Spleen (tissue), 11 donors: ENCODE data around the gene GPT2. TPM values are rescaled to one million over a fixed set of nuclear protein-coding genes. Genes with fewer than 3 reads are reported as not detected.

ENCODE experiments used
- DNase-seq: peaks from one replicate; pipeline ENCODE4 v3.0.0-alpha.2; 2020
- H3K27ac ChIP-seq, 8 donors: fragments of 200-600 bp; sonication (generic) in 7 of 8; 1 replicate in 4 of 8; 2 replicates in 4 of 8; pipeline versions ENCODE4 v1.5.0 to v1.8.0; 2016 to 2021; ENCODE audit warnings: inconsistent platforms in 4 of 8, mild to moderate bottlenecking in 4 of 8, moderate library complexity in 1 of 8
- H3K27me3 ChIP-seq, 7 donors: fragments of 200-600 bp; sonication (generic) in 6 of 7; replicated peaks in 1 of 7; 1 replicate in 4 of 7; 2 replicates in 3 of 7; pipeline versions ENCODE4 v1.5.0 to v1.8.0; 2016 to 2021; ENCODE audit warnings: inconsistent platforms in 3 of 7, mild to moderate bottlenecking in 1 of 7
- H3K36me3 ChIP-seq, 6 donors: fragments of 200-600 bp; sonication (generic) in 5 of 6; 1 replicate in 4 of 6; 2 replicates in 2 of 6; pipeline versions ENCODE4 v1.5.0 to v1.8.0; 2016 to 2021; ENCODE audit warnings: inconsistent platforms in 2 of 6
- H3K4me1 ChIP-seq, 6 donors: fragments of 200-600 bp; sonication (generic) in 5 of 6; 1 replicate in 3 of 6; 2 replicates in 3 of 6; pipeline versions ENCODE4 v1.5.0 to v1.8.0; 2016 to 2021; ENCODE audit warnings: inconsistent platforms in 3 of 6
- H3K4me3 ChIP-seq, 8 donors: fragments of 200-600 bp; sonication (generic) in 7 of 8; 1 replicate in 4 of 8; 2 replicates in 4 of 8; pipeline versions ENCODE4 v1.5.0 to v1.8.0; 2016 to 2021; ENCODE audit warnings: inconsistent platforms in 4 of 8, mild to moderate bottlenecking in 4 of 8, moderate library complexity in 2 of 8
- H3K9me3 ChIP-seq, 8 donors: fragments of 200-600 bp; sonication (generic) in 7 of 8; 1 replicate in 4 of 8; 2 replicates in 4 of 8; pipeline versions ENCODE4 v1.5.0 to v1.8.0; 2016 to 2021; ENCODE audit warnings: inconsistent platforms in 4 of 8
- POLR2A ChIP-seq, 3 donors: fragments of 450-650 bp; IDR thresholded peaks; one replicate each; pipeline ENCODE4 v1.5.1; 2017; ENCODE audit warnings: antibody characterized with exemption in 3 of 3, mild to moderate bottlenecking in 1 of 3
- POLR2AphosphoS5 ChIP-seq, 3 donors: sonication (generic); formaldehyde crosslinking; IDR thresholded peaks; one replicate each; pipeline ENCODE4 v1.5.1; 2017; ENCODE audit warnings: antibody characterized with exemption in 3 of 3
- WGBS, 5 donors: extraction: QIAGEN DNeasy Blood & Tissue Kit in 3 of 5; methylation state at CpG; one replicate each; pipeline versions ENCODE4 v1.1.5 to v1.1.7; 2013 to 2018; 5-methylcytosine and 5-hydroxymethylcytosine counted together
- intact Hi-C: fragments of 100-400 bp; cut with DNase I; formaldehyde crosslinking; loops from one replicate; pipeline ENCODE4 v1.15.0; 2023; ENCODE audit warnings: low total_unique reads
- polyA plus RNA-seq, 3 donors: library from polyadenylated mRNA; stranded (reverse); fragments of 200-250 nt; gene quantifications; one replicate each; pipeline ENCODE4 v1.2.1, GENCODE V29; 2013
- total RNA-seq, 7 donors: library from RNA; depleted of rRNA in 3 of 7; stranded (reverse); fragments of >200 nt in 3 of 7; fragmentation: NEBNext Ultra II Directional in 4 of 7; extraction: Animal tissue kit (Norgen Biotek cat#: 25700) in 4 of 7; gene quantifications; one replicate each; pipeline versions ENCODE4 v1.1.0 to v1.2.1, GENCODE V29; 2016 to 2021
- TF ChIP-seq, protein P1 (sequence below), 11 experiments: fragments of 200-600 bp in 7 of 11; fragments of 450-650 bp in 4 of 11; sonication (generic) in 4 of 11; IDR thresholded peaks in 8 of 11; conservative IDR thresholded peaks in 3 of 11; 1 replicate in 7 of 11; 2 replicates in 4 of 11; pipeline versions ENCODE4 v1.4.0 to v1.8.0; 2016 to 2021; ENCODE audit warnings: antibody characterized with exemption in 11 of 11, inconsistent platforms in 4 of 11, mild to moderate bottlenecking in 1 of 11
- donor health status: healthy with polysubstance abuse.
- donor health status: DM: no; HTN: no; CAD: no; lungs with moderate emphysema.
- donor health status: DM: no; HTN: no; CAD: no.
- donor health status: Bipolar disorder and iron deficiency.
- donor health status: healthy.
- donor health status: DM: no; HTN: no; CAD: no.
- donor health status: DM: yes; HTN: yes; CAD: no.

Gene GPT2
- total and polyA plus RNA-seq, 10 donors: 3.1 to 9.2 (median 4.9) TPM

DNA sequence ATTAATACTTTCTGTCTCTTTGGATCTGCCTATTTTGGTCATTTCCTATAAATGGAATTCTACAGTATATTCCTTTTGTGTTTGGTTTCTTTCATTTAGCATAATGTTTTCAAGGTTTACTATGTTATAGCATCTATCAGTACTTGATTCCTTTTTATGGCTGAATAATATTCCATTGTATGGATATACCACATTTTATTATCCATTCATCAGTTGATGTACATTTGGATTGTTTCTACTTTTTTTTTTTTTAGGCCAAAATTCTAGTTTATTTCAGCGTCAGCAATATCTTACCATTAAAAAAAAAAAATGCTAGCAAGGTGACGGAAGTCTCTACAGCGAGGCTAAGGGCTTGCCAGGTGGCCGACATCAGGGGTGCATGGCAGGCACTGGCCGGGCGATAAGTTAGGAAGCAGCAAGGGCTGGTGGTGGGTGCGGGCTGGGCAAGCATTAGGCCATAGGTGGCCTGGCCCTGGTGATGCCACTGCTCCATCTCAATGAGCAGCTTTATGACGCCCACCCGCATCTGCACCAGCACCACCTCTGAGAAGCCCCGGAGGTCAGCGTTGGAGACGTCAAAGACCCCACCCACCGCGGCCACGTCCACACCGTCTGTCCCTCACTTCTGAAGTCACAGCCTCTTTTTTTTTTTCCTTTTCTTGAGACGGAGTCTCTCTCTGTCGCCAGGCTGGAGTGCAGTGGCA lies 41.8 kb upstream of the GPT2 start:
- WGBS, 5 donors: 96 to 98% (median 97%) methylated on average over 18 of the region's 18 CpGs
- DNase-seq: no peak
- Histone ChIP-seq H3K9me3 (peaks cover 0 to 10% (median 8%) of the 10 kb centered on the region in 8 donors), H3K27me3 (peaks cover 0 to 35% (median 8%) of the 10 kb centered on the region in 7 donors), H3K4me3 (no peak overlapping the region), H3K4me1 (peaks cover 0 to 7% (median 0%) of the 10 kb centered on the region in 6 donors), H3K36me3 (no peaks in the 10 kb centered on the region), H3K27ac (no peak overlapping the region)
- intact Hi-C loops: no loop called here
- TF ChIP-seq, protein P1, sequence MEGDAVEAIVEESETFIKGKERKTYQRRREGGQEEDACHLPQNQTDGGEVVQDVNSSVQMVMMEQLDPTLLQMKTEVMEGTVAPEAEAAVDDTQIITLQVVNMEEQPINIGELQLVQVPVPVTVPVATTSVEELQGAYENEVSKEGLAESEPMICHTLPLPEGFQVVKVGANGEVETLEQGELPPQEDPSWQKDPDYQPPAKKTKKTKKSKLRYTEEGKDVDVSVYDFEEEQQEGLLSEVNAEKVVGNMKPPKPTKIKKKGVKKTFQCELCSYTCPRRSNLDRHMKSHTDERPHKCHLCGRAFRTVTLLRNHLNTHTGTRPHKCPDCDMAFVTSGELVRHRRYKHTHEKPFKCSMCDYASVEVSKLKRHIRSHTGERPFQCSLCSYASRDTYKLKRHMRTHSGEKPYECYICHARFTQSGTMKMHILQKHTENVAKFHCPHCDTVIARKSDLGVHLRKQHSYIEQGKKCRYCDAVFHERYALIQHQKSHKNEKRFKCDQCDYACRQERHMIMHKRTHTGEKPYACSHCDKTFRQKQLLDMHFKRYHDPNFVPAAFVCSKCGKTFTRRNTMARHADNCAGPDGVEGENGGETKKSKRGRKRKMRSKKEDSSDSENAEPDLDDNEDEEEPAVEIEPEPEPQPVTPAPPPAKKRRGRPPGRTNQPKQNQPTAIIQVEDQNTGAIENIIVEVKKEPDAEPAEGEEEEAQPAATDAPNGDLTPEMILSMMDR (IDR thresholded peaks at IDR 0.05 in 8 of 11, conservative IDR thresholded peaks at IDR 0.05 in 3 of 11): no peak
- TF ChIP-seq POLR2A (IDR thresholded peaks at IDR 0.05) (no peak), POLR2AphosphoS5 (IDR thresholded peaks at IDR 0.05) (no peak)

DNA sequence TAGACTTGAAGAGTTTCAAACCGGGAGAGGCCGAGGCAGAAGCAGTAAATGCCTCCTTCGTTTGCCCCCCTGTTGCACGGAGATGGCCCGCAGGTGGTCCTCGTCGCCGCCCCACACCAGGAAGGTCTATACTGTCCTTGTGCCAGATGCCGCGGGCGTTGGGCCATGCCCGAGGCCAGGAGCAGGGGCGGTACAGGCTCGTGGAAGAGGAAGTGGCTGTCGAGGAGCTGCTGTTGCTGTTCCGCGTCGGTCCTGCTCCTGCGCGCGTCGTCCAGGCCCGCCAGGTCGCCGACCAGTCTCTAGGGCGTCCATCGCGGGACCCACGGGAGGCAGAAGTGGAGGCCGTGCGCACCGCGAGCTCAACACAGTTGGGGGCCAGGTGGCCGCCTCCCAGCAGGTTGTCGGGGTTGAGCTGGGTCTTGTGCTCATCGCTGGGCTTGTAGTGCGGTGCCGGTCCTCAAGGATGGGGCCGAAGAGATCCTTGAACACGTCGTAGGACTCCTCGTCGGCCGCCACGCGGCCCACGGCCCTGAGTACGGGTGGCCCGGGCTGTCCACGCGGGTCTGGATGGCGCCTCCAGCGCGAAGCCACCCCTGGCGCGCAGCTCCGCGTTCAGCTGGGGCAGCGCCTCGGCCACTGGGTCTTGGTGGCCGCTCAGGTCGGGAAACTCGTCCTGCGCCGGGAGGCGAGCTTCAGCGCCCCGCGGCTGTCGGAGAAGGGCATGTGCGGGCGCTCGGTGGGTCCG lies 40.1 kb upstream of the GPT2 start:
- peak overlapping the region in 2 of 8 donors; percentile 6 to 42 for H3K4me3 ChIP-seq
- intact Hi-C loops: no loop called here

DNA sequence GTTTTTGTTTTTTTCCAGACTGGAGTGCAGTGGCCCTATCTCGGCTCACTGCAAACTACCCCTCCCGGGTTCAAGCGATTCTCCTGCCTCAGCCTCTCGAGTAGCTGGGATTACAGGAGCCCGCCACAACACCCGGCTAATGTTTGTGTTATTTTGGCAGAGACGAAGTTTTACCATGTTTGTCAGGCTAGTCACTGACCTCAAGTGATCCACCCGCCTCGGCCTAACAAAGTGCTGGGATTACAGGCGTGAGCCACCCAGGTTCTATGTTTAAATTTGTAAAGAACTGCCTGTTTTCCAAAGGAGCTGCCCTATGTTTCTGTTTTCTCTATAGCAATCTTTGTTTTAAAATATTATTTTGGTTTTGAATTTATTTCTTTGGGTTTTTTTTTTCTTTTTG lies 39.4 kb upstream of the GPT2 start:
- 86 to 90% (median 89%) methylated on average over 10 of the region's 10 CpGs for whole genome bisulfite sequencing, 5 donors
- H3K4me3 ChIP-seq: no peak overlapping the region
- H3K27me3 ChIP-seq: peaks cover 0 to 42% (median 8%) of the 10 kb centered on the region in 7 donors
- H3K4me1 ChIP-seq: peaks cover 0 to 7% (median 0%) of the 10 kb centered on the region in 6 donors
- intact Hi-C loops: no loop called here
- peaks cover 0 to 10% (median 8%) of the 10 kb centered on the region in 8 donors for H3K9me3 ChIP-seq
- H3K36me3 ChIP-seq: no peaks in the 10 kb centered on the region
- H3K27ac ChIP-seq: no peak overlapping the region
- DNase-seq: peak; percentile 9
- TF ChIP-seq, protein P1 (IDR thresholded peaks at IDR 0.05 in 8 of 11, conservative IDR thresholded peaks at IDR 0.05 in 3 of 11): no peak
- TF ChIP-seq POLR2AphosphoS5 (IDR thresholded peaks at IDR 0.05): no peak
- no peak for TF ChIP-seq POLR2A (IDR thresholded peaks at IDR 0.05)

More for the DNA sequence above, 40.1 kb upstream of the GPT2 start:
- H3K36me3 ChIP-seq: no peaks in the 10 kb centered on the region
- DNase-seq: peak; percentile 82
- WGBS, 5 donors: 35 to 63% (median 43%) methylated on average over 57 to 74 of the region's 74 CpGs
- H3K27me3 ChIP-seq: peaks cover 0 to 42% (median 8%) of the 10 kb centered on the region in 7 donors
- H3K27ac ChIP-seq: no peak overlapping the region
- H3K9me3 ChIP-seq: peaks cover 0 to 10% (median 8%) of the 10 kb centered on the region in 8 donors
- peaks cover 0 to 7% (median 0%) of the 10 kb centered on the region in 6 donors for H3K4me1 ChIP-seq
- no peak for TF ChIP-seq POLR2AphosphoS5 (IDR thresholded peaks at IDR 0.05)
- no peak for TF ChIP-seq POLR2A (IDR thresholded peaks at IDR 0.05)
- TF ChIP-seq, protein P1 (IDR thresholded peaks at IDR 0.05 in 8 of 11, conservative IDR thresholded peaks at IDR 0.05 in 3 of 11): no peak

DNA sequence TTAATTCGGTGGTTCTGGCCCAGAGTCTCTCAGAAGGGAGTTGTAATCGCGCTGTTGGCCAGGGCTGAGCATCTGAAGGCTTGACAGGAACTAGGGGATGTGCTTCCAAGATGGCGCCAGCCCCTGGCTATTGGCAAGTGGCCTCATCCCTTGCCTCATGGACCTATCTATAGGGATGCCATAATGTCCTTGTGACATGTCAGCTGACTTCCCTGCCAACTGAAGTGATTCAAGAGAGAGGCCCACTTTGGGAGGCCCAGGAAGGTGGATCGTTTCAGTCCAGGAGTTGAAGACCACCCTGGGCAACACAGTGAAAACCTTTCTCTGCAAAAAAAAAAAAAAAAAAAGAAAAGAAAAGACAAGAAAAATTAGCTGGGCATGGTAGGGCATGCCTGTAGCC lies 38.2 kb upstream of the GPT2 start:
- intact Hi-C loops: no loop called here
- peak; percentile 8 for DNase-seq
- peaks cover 0 to 7% (median 0%) of the 10 kb centered on the region in 6 donors for H3K4me1 ChIP-seq
- peaks cover 0 to 10% (median 8%) of the 10 kb centered on the region in 8 donors for H3K9me3 ChIP-seq
- no peak overlapping the region for H3K4me3 ChIP-seq
- 90 to 94% (median 93%) methylated on average over 5 of the region's 5 CpGs for WGBS, 5 donors
- H3K36me3 ChIP-seq: no peaks in the 10 kb centered on the region
- H3K27me3 ChIP-seq: peaks cover 0 to 42% (median 8%) of the 10 kb centered on the region in 7 donors
- TF ChIP-seq, protein P1 (IDR thresholded peaks at IDR 0.05 in 8 of 11, conservative IDR thresholded peaks at IDR 0.05 in 3 of 11): no peak
- TF ChIP-seq POLR2A (IDR thresholded peaks at IDR 0.05) (no peak), POLR2AphosphoS5 (IDR thresholded peaks at IDR 0.05) (no peak)
- no peak overlapping the region for H3K27ac ChIP-seq
